SW480 (cell line): ENCODE results near the gene SLC9C1.

ENCODE experiments used
- DNase-seq: peaks from one replicate; pipeline ENCODE4 v3.0.0-alpha.2; 2016; ENCODE audit warnings: low spot score

SLC9C1 gene

DNA sequence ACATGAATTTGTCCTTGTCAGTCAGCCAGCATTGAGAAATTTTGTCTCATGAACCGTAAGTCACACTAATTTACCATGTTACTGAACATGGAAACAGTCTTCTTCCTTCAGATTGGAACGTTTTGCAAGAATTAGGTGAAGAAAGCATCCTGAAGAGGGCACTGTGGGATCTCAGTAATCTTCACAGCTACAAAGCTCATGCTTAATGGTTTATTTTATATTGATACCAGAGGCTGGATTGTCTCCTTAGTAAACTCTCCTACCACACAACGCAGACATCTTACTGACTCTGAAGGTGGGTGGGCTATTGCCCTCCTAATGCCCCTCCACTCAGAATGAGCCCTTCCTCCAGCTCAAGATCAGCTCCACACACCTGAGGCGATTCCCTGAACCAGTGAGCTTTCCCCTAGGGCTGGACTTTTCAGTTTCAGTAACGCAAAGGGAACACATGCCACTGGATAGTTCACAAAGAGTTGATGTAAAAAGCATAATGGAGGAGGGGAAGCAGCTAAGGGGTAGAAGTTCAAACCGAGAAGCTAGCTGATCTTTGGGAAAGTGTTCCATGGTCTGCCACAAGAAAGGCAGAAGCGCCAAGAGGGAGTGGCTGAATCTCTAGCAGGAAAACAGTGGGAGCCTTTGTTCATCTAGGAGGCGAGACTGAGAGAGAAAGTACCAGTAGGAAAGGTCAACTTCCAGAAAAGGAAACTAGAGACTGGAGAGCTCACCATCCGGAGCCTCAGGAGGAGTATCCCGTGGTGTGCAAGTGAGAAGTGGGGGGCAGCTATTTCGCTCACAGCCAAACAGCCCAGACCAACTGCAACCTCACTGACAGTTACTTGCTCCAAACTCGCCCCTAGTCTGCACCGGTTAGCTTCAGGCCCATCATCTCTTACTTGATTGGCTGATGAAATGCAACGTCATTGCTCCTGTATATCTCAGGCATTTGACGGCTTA is at the start of gene SLC9C1:
SLC9C1 (minus strand) TSS at position 849 of the 954 bp plus-strand sequence. CDS start 7,425 bp downstream, outside the sequence.
- peak; percentile 78 for DNase-seq

DNA sequence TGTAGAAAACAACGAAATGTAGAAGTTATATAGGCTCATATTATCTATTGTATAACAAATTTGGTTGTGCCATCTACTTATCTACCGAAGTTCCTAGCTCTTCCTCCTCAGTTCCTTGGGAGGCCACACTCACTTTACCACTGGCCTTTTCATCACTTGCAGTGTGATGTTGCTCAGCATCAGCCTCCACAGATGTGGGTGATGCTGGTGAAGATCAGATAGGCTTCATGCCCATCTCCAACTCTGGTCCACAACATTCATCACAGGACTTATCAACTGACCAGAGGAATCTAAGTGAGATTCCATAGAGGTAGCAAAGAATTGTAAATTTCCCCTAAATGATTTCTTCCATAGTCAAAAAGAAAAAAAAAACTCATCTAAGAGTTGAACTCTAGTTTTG is 47.4 kb upstream of the SLC9C1 start:
- no peak for DNase-seq

DNA sequence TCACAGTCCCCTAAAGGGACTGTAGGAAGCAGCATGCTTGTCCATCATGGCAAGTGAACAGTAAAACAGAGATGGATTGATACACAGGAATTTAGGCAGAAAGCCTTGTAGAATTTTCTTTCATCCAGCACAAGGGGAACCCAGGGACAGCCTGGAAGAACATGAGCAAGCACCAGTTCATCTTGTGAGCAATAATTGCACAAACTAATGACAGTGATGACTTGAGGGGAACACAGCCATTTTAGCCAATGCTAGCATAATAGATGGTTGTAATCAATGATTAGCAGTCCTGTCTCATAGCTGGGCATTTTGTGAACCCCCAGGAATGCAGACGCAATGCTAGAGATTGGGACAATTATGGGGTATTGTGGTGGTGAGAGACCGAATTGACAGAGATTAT is 45.6 kb upstream of the SLC9C1 start:
- no peak for DNase-seq

DNA sequence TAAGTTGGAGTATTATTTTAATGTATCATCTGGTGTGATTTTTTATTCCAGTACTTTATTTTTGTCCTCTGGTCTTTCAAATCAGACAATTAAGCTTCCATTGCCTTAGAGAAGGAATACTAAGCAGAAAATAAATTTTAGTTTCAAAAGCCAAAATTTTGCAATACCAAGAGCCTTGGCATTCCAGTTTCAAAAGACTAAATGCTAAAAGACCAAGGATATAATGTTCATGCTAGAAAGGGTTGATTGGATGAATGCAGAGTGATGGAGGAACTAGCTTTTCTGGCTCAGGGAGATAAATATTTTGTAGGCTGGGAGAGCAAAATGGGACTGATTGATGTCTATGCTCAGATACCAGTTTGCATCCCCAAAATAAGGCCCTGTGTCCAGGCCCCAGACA is 45.1 kb upstream of the SLC9C1 start:
- DNase-seq = no peak

DNA sequence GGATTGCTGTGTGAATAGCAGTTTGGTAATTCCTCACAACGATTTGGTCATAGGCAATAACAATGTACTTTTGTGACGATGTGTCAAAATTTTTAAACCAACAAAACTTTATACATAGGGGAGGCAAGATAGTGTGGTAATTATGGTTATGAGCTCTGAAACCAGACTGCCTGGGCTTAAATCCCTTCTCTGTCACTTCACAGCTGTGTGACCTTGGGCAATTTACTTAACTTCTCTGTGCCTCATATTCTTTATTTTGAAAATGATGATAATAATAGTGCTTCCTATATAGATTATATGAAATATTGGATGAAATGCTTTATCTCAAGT is 44.7 kb upstream of the SLC9C1 start:
- no peak for DNase-seq

DNA sequence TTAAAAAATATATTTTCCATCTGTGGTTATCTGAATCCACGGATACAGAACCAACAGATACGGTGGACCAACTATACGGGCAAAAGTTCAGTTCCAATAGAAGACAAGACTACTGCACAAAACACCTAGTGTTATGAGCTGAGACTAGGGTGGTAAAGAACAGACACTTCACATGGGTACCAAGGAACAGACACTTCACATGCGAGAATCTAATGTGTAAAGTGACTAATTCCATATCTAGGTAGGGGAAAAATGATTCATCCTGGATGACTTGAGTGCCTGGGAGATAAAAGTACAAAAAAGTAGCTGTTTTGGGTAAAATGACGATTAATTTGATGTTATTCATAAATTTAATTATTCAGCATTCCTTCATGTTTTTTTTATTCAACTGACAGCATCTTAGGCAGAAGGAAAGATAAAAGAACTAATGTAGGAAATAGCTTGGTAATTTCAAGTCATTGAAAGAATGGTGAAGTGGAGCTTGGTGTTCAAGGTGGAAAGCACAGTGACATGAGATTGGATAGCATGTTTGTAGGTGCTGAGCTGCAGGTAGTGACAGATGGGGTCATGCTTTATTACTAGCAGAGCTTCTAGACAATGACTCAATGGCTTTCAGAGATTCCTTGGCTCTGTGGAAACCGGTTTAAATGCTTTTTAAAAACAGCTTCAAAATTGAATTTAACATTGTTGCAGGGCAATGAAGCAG is 44.2 kb upstream of the SLC9C1 start:
- DNase-seq = no peak

DNA sequence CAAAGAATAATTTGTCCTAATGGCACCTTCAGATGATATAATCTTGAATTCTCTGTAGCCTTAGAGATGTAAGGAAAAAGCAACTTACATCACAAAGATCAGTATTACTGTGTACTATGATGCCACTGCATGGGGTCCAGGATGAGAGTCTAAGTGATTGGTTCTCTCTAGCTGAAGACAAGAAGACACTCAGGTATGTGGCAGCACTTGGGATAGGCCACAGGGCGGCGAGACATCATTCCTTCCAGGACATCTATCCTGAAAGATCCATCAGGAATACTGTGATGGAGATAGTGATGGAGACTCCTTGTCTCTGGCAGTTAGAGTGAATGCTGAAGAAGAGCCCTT is 41.4 kb upstream of the SLC9C1 start:
- no peak for DNase-seq

DNA sequence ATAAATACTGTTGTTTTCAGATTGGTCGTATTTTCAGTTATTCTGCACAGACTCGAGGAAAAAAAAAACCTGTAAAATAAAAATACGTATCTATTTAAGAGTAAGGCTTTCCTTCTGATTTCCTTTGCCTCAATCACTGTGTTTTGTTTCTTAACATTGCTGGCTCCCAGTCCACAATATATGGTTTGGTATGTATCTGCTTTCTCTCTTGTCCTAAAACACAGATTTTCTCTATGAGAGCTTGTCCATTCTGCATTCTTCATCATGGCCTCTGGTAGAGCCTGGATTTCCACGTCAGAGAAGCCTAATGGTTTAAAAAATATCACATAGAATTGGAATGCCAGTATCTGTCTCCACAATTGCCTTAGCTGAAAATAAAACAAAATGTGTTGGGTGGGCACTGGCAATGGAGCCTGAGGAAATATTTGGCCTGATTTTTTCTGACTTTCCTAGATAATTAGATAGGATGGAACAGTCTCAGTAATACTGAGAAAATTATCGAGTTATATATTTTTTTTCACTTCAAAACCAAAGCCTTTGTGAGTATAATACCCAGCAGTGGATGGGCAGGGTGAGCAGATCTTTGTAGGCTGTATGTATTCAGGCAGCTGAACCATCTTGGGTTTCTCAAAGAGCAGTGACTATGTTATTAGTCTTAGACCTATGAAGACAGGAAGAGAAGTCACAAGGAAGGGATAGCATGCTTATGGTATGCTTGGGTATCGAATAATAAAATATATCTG is 40.8 kb upstream of the SLC9C1 start:
- DNase-seq = no peak

DNA sequence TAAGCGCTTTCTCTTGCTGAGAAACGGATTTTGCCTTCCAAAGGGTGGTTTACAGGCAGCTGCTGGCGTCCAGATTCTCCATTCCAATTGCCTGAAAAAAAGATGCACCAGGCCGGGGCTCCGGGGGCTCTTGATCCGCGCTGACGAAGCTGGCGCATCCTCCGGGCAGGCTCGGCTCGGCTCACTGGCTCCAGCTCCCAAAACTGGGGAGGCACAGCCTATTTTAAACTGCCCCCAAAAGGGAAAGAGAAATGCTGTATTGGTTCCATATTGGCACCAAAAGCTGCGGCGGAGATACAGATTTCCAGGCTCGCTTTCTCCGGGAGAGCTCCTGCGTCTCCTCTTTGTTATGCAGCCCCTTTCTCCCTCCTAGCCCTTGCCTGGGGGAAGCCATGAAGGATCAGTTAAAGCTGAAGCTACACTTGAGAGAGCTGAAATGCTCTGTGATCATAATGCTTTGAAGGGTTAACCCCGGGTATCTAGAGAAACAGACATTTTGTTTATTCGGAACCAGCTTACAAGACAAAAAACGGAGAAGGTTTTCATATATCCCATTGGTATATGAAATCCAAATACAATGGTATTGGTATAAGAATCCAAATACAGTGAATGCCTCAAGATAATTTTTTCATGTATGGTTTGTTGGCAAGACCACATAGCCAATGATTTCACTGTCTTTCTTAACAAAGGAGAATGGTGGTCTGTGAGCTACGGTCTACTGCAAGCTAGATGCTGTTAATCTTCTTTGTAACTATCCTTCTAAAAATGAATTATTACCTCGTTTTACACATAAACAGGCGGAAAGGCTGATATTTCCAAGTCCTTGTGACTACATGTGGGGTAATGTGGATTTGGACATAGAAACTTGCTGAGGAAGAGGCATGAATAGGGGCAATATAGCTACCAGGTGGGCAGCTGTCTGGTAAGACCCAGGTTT is 39.6 kb upstream of the SLC9C1 start:
- no peak for DNase-seq

DNA sequence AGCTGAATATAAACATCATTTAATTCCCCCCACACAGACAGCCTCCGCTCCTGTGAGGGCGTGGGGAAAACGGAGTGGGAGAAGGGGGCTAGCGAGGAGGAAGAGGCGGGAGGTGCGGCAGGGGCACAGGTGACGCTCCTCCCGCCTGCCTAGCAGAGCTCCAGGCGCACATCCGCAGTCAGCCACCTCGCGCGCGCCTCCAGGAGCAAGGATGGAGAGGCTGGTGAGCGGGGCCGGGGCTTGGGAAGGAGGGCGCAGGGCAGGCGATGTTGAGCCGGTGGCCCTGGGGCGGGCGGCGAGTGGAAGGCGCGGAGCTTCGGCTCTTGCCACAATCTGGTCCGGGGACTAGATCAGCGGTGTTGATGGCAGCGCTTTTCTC is 39.0 kb upstream of the SLC9C1 start, which contains the start of gene CD200:
CD200 (plus strand) TSS at position 155 of the 379 bp plus-strand sequence; CDS start at position 212, 57 bp downstream.
- peak; percentile 10 for DNase-seq

DNA sequence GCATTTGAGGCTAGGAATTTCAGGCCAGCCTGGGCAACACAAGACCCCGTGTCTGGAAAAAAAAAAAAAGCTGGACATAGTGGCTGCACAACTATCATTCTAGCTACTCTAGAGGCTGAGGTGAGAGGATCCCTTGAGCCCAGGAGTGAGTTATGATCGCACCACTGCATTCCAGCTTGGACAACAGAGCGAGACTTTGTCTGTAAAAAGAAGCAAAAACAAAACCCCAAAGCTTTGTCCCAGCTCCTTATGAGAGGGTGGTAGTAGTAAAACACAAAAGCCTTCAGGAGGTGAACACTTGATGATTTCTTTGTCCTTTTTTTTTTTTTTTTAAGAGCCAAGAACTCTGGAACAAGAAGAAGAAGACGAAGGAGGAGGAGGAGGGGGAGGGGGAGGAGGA is 37.8 kb upstream of the SLC9C1 start:
- DNase-seq = no peak

DNA sequence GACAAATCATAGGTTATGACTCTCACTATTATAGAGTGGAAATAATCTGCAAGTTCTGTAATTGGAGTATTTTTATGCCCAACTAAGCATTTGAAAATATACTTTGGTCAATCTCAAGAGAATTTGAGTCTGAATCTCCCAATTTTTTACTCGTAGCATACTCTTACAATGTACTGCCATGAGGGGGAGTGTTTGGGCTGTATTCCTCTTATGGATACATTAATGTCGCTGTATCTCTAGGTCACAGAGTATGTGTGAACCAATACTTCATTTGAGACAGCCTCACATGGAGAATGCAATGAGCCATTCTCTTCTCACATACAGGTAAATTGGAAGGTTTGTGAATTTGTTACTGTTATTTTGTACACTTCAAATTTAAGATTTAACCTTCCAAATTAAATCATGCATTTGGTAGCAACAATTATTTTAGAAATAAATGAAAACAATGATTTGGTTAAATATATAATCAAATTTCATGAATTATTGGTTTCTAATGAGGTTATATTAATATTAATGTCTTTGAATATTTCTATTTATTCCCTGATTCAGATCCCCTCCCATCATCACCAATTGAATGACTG is 33.4 kb upstream of the SLC9C1 start:
- peak; percentile 77 for DNase-seq

DNA sequence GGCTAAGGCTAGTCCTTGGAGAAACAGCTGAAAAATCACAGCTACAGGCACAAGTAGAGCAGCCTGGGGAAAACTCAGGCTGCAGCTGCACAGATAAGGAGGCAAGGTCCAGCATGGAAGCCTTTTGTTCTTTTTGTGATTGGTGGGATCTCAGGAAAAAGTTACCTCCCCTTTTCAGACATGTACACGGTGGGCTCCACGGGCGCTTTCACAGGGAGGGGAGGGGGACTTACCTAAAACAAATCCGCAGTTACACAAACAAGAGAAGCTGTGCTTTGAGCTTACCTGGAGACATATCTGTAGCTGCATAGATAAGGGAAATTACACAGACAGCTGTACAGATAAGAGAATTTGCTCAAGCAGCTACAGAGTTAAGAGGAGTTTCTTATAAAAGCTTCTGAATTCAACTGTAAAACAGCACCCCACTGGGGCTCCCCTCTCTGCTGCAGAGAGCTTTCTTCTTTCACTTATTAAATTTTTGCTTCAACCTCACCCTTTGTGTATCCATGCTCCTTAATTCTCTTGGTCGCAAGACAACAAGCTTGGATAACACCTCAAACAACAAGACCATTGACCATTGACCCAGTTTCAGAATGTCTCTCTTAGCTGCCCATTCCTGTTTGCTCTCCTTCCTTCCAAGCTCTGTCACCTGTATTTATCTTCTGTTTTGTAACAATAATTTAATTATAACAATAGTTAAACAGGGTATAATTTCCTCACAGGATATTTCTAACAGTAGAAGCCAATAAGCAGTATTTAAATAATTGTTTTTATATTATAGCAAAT is 28.0 kb upstream of the SLC9C1 start:
- DNase-seq = no peak

DNA sequence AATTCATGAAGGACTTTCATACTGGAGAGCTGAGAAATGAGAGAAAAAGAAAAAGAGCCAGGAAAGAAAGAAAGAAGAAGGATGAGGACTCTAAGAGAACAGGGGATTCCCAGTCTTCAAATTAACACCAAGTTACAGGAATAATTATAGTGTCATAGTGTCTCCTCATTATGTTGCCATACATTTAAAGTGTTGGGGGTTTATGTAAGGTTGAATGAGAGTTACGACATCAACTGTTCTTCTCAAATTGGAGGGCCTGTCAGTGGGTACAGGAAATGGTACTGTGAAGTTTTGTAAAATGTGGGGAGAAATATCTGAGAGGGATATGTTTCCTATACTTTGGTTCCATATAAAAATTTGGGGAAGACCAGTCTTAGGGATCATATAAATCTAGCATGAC is 26.7 kb upstream of the SLC9C1 start:
- DNase-seq = no peak

DNA sequence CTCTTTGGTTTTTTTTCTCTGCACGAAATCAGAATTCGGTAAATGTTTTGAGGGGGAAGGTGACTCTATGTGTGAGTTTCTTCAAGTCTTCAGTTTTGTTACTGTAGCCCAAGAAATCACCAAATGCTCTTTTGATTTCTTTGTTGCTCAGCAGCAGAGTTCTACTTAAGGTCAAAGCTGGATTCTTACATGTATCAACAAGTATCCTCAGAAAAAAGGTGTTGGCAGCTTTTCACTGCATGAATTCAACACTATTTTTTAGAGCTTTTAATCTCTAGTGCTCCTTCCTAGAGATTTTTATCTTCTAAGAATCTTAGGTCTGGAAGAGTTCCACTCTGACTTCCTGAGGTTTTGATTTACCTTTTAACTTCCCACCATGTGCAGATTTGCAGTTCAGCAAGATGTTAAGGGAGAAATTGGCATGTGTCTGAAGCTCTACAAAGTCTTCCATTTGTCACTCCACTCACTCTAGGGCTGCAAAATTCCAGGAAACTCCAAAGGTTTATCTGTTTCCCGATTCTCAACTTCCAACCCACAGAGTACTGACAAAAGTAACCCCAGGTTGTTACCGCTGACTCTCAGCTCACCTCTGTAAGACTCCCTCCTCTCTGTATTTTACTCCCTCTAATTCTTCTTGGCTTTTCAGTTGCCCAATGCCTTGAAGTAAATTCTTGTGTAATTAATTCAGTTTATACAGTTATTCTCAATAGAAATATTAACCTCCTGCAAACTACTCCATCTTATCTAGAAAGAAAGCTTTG is 25.7 kb upstream of the SLC9C1 start:
- no peak for DNase-seq

DNA sequence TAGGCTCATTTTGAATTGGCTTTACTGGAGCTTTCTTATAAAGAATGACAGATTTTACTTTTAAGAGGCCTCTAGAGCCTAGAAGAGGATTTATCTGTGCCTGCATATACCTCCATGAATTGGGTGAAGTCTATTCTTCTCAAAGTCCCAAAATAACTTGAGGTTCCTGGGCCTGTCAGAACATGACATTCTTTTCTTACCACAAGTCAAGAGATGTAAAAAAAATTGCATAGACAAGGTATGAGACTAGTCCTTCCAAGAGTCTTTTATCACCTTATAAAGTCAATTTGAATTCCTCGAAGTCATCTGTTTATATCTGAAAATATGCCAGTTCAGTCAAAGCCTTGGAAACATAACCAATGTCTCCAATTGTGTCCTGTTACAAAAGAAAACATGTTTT is 21.8 kb upstream of the SLC9C1 start:
- DNase-seq = no peak

DNA sequence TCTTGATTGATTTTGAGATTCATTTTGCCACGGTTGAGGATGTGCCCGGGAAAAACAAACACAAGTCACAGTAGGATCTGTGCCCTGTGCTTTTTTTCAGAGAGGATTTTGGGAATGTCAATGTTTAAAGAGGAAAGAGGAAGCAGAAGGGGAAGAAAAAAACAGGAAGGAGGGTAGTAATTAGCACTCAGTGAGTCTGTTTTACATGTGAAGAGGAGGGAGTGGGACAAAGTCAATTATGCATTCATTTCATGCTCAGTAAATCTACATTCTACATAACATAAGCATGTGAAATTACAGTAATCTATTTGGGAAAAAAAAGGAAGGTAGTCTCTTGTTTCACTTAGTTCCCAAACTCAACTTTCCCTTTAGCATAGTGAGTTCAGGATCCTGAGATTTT is 20.6 kb upstream of the SLC9C1 start:
- DNase-seq = no peak

DNA sequence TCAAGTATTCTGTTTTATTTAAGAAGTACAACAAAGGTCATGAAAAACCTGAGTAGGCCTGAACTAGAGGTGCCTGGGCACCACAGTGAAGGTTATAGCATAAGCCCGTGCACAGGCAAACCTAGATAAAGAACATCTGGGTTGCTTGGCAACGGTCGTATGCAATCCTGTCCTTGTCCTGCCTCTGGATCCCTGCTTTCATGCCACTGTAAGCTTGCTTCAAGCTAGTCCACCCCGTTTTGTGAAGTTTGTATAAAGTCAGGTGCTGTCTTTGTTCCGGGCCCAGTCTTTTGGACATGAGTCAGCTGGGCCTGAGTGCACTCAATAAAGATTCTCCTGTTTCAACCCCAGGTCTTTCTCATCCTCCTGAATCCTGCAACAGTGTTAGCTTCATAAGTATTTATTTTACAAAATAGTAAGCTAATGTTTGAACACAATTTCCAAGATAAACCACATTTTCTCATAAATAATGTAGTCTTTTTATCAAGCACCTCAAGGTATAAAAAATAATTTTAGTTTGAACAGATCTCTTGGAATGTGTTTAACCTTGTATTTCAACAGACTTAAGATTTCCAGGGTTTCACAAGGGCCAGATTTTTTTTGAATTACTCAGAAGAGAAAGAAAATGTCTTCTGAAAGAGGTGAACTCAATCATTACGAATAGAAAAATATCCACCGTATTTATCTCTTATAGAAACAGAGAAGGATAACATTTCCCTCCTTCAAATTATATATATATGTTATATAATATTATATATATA is 14.3 kb upstream of the SLC9C1 start:
- DNase-seq = no peak

DNA sequence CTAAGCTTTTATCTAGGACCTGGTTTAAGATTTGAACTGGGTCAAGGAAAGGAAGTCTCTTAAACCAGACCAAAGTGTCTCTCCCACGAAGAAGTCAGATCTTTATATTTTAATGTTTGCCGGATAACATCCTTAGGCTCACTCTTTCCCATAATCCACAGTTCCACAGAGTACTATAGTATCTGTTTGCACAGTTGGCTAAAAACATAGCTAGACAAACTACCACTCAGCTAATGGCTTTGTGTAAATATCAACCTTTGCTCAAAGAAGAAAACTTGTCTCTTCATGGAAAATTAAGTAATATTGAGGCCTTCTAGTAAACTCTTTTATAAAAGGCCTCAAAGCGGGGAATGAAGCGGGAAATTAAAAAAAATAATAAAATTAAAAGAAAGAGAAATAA is 13.5 kb upstream of the SLC9C1 start:
- DNase-seq = no peak
